Mesothelial cell of epicardium (in vitro differentiated cells): ENCODE measurements around the gene UBFD1. TPM values are rescaled to one million over a fixed set of nuclear protein-coding genes. Genes with fewer than 3 reads are reported as not detected.
A peak's percentile ranks its signal among the peaks of the same experiment; 100 is the strongest.
"Not testable (repeated sequence)": the region's sequence is repeated elsewhere in the genome, so short reads cannot be mapped to it uniquely, and the experiment has no call there.

Experiments
- DNase-seq, 2 experiments: peaks; one replicate each; pipeline ENCODE4 v3.0.0; 2021; ENCODE audit warnings: low spot score in 2 of 2; ENCODE audit not compliant: unreplicated experiment in 2 of 2
- H3K27ac Mint-ChIP-seq: 2 replicates; pipeline ENCODE4 v1.8.0; 2021; ENCODE audit warnings: mixed read lengths
- H3K27me3 Mint-ChIP-seq: 2 replicates; pipeline ENCODE4 v1.8.0; 2021; ENCODE audit warnings: low read depth, mixed read lengths
- H3K36me3 Mint-ChIP-seq: 2 replicates; pipeline ENCODE4 v1.8.0; 2021; ENCODE audit warnings: mixed read lengths
- H3K4me1 Mint-ChIP-seq: 2 replicates; pipeline ENCODE4 v1.8.0; 2021; ENCODE audit warnings: mixed read lengths
- H3K4me3 Mint-ChIP-seq: 2 replicates; pipeline ENCODE4 v1.8.0; 2021; ENCODE audit warnings: mild to moderate bottlenecking, moderate library complexity, mixed read lengths
- H3K9me3 Mint-ChIP-seq: 2 replicates; pipeline ENCODE4 v1.8.0; 2021; ENCODE audit warnings: mixed read lengths
- CTCF ChIP-seq: fragments of 200-600 bp; sonication (generic); IDR thresholded peaks from one replicate; pipeline ENCODE4 v1.5.0; 2021; ENCODE audit warnings: antibody characterized with exemption; ENCODE audit not compliant: unreplicated experiment
- total RNA-seq: library from RNA; stranded (reverse); gene quantifications from 3 replicates; pipeline ENCODE4 v1.2.1, GENCODE V29; 2021

Gene UBFD1
- total RNA-seq, 1 donor from 2014 or later: 114 TPM

- H3K36me3 Mint-ChIP-seq: peaks cover 11% of the 10 kb centered on the region
- TF ChIP-seq CTCF: no peak
- H3K27me3 Mint-ChIP-seq: no peaks in the 10 kb centered on the region
- peak; percentile 73 to 79 for DNase-seq
- peak within 1 kb of the TSS; percentile 78 for H3K4me3 Mint-ChIP-seq
- peak within 1 kb of the TSS; percentile 87 for H3K27ac Mint-ChIP-seq
- no peaks in the 10 kb centered on the region for H3K9me3 Mint-ChIP-seq
- peaks cover 19% of the 10 kb centered on the region for H3K4me1 Mint-ChIP-seq
These were observed 47.2 kb upstream of the UBFD1 start, which contains the start of gene GGA2 for GRCh38 chr16:23510164-23510914. Gene GGA2, minus strand, starts transcription at chr16:23510494. Its CDS starts 83 bp downstream, at chr16:23510411.

GRCh38 chr16:23510915-23511270 is 46.6 kb upstream of the UBFD1 start:
- DNase-seq, H3K27me3 Mint-ChIP-seq, H3K9me3 Mint-ChIP-seq: not testable (repeated sequence)
- Mint-ChIP-seq H3K36me3 (peaks cover 13% of the 10 kb centered on the region), H3K4me1 (peaks cover 19% of the 10 kb centered on the region), H3K4me3 (peak overlapping the region; percentile 72), H3K27ac (peak overlapping the region; percentile 65)

GRCh38 chr16:23511731-23512130 is 45.8 kb upstream of the UBFD1 start:
- H3K9me3 Mint-ChIP-seq: no peaks in the 10 kb centered on the region
- no peak for TF ChIP-seq CTCF
- H3K4me1 Mint-ChIP-seq: peaks cover 16% of the 10 kb centered on the region
- H3K27ac Mint-ChIP-seq: no peak overlapping the region
- no peaks in the 10 kb centered on the region for H3K27me3 Mint-ChIP-seq
- peak overlapping the region; percentile 59 for H3K4me3 Mint-ChIP-seq
- H3K36me3 Mint-ChIP-seq: peaks cover 13% of the 10 kb centered on the region
- DNase-seq: no peak

GRCh38 chr16:23512168-23512695 is 45.3 kb upstream of the UBFD1 start:
- DNase-seq: no peak
- no peak overlapping the region for H3K27ac Mint-ChIP-seq
- H3K4me1 Mint-ChIP-seq: peaks cover 13% of the 10 kb centered on the region
- no peaks in the 10 kb centered on the region for H3K27me3 Mint-ChIP-seq
- no peak overlapping the region for H3K4me3 Mint-ChIP-seq
- peaks cover 13% of the 10 kb centered on the region for H3K36me3 Mint-ChIP-seq
- no peak for TF ChIP-seq CTCF
- H3K9me3 Mint-ChIP-seq: no peaks in the 10 kb centered on the region

- Mint-ChIP-seq H3K4me3 (no peak overlapping the region), H3K36me3 (peaks cover 14% of the 10 kb centered on the region)
- TF ChIP-seq CTCF: no peak
These were observed 43.0 kb upstream of the UBFD1 start for GRCh38 chr16:23514381-23515152.

GRCh38 chr16:23515881-23516280 is 41.6 kb upstream of the UBFD1 start:
- Mint-ChIP-seq H3K4me1 (no peaks in the 10 kb centered on the region), H3K9me3 (no peaks in the 10 kb centered on the region), H3K4me3 (no peak overlapping the region), H3K27me3 (no peaks in the 10 kb centered on the region), H3K36me3 (peaks cover 16% of the 10 kb centered on the region), H3K27ac (no peak overlapping the region)
- DNase-seq: no peak
- no peak for TF ChIP-seq CTCF

More at GRCh38 chr16:23514381-23515152, 43.0 kb upstream of the UBFD1 start:
- H3K4me1 Mint-ChIP-seq: no peaks in the 10 kb centered on the region
- no peak overlapping the region for H3K27ac Mint-ChIP-seq
- H3K9me3 Mint-ChIP-seq: no peaks in the 10 kb centered on the region
- H3K27me3 Mint-ChIP-seq: no peaks in the 10 kb centered on the region
- DNase-seq: no peak
